Cardiac ventricle fibroblast (primary cell): ENCODE measurements around the gene MAPT. TPM values are rescaled to one million over a fixed set of nuclear protein-coding genes. Genes with fewer than 3 reads are reported as not detected.

Experiments used
- total RNA-seq: library from RNA; depleted of rRNA; stranded (reverse); fragments of >200 nt; gene quantifications from 2 replicates; pipeline ENCODE4 v1.2.3, GENCODE V29; 2015

The MAPT gene
- 0.56 and 2.8 TPM in 2 replicates for total RNA-seq

GRCh38 chr17:45894022-45894784 lies at the start of gene MAPT:
TSS of gene MAPT (plus strand) at chr17:45894554. CDS start at chr17:45962338, 67,784 bp downstream.

GRCh38 chr17:45844695-45845375 lies 49.5 kb upstream of the MAPT start, which contains the start of gene SPPL2C:
TSS of gene SPPL2C (plus strand) at chr17:45844881. CDS start at chr17:45844907, 26 bp downstream.

GRCh38 chr17:45998987-45999899 lies 104.9 kb downstream of the MAPT start, which contains the start of gene STH:
TSS of gene STH (plus strand) at chr17:45999250. CDS start at chr17:45999280, 30 bp downstream.

Other genes starting within 250 kb of the MAPT start
- not detected in 2 replicates for gene CRHR1, start 110.2 kb upstream of the MAPT start, total RNA-seq
- gene SPPL2C, start 49.7 kb upstream of the MAPT start, total RNA-seq = not detected in 2 replicates
- gene STH, start 104.7 kb downstream of the MAPT start, total RNA-seq = not detected in 2 replicates